Measurements from ENCODE around the gene ABO.

ABO gene

GRCh38 chr9:133274236-133275104 lies 531 bp downstream of the ABO start:
- H3K9me2 ChIP-seq (replicated peaks; ENCODE audit: control insufficient read depth, low read length): no peaks in the 10 kb centered on the region
- no peak overlapping the region for H3K4me3 ChIP-seq (ENCODE audit: low read length)
- TF ChIP-seq CTCF (IDR thresholded peaks at IDR 0.05; ENCODE audit: low read depth, low read length, poor library complexity, severe bottlenecking): no peak
- TF ChIP-seq EZH2phosphoT487 (IDR thresholded peaks at IDR 0.05; ENCODE audit: borderline replicate concordance, low read length): no peak
- H3K27ac ChIP-seq (ENCODE audit: low read depth, low read length): no peak overlapping the region
- no peaks in the 10 kb centered on the region for H4K20me1 ChIP-seq (ENCODE audit: control insufficient read depth, insufficient read depth, low read depth, low read length)
- H3K36me3 ChIP-seq (ENCODE audit: control insufficient read depth, low read length): no peaks in the 10 kb centered on the region
- H3F3A ChIP-seq (ENCODE audit: control insufficient read depth, insufficient read depth): no peaks in the 10 kb centered on the region
- no peaks in the 10 kb centered on the region for H3K4me1 ChIP-seq (ENCODE audit: control insufficient read depth, low read length)
- no peak overlapping the region for H3K4me2 ChIP-seq (ENCODE audit: low read length)
- H3K27me3 ChIP-seq (ENCODE audit: control insufficient read depth, low read length): peaks cover 13% of the 10 kb centered on the region
- no peaks in the 10 kb centered on the region for H3K9me3 ChIP-seq (ENCODE audit: control insufficient read depth, insufficient read depth, low read length)
- H3K79me2 ChIP-seq (ENCODE audit: control insufficient read depth, low read length): no peaks in the 10 kb centered on the region

GRCh38 chr9:133273819-133274218 lies 1.2 kb downstream of the ABO start:
- peaks cover 13% of the 10 kb centered on the region for H3K27me3 ChIP-seq (ENCODE audit: control insufficient read depth, low read length)
- no peak overlapping the region for H3K27ac ChIP-seq (ENCODE audit: low read depth, low read length)
- no peak overlapping the region for H3K4me2 ChIP-seq (ENCODE audit: low read length)
- no peaks in the 10 kb centered on the region for H3K9me3 ChIP-seq (ENCODE audit: control insufficient read depth, insufficient read depth, low read length)
- H3K4me1 ChIP-seq (ENCODE audit: control insufficient read depth, low read length): no peaks in the 10 kb centered on the region
- no peaks in the 10 kb centered on the region for H3K79me2 ChIP-seq (ENCODE audit: control insufficient read depth, low read length)
- H4K20me1 ChIP-seq (ENCODE audit: control insufficient read depth, insufficient read depth, low read depth, low read length): no peaks in the 10 kb centered on the region
- H3K9me2 ChIP-seq (replicated peaks; ENCODE audit: control insufficient read depth, low read length): no peaks in the 10 kb centered on the region
- no peaks in the 10 kb centered on the region for H3K36me3 ChIP-seq (ENCODE audit: control insufficient read depth, low read length)
- H3F3A ChIP-seq (ENCODE audit: control insufficient read depth, insufficient read depth): no peaks in the 10 kb centered on the region
- TF ChIP-seq EZH2phosphoT487 (IDR thresholded peaks at IDR 0.05; ENCODE audit: borderline replicate concordance, low read length): no peak
- no peak for TF ChIP-seq CTCF (IDR thresholded peaks at IDR 0.05; ENCODE audit: low read depth, low read length, poor library complexity, severe bottlenecking)
- H3K4me3 ChIP-seq (ENCODE audit: low read length): no peak overlapping the region

- Histone ChIP-seq H3K4me1 (ENCODE audit: control insufficient read depth, low read length) (no peaks in the 10 kb centered on the region), H3K79me2 (ENCODE audit: control insufficient read depth, low read length) (no peaks in the 10 kb centered on the region), H3K4me3 (ENCODE audit: low read length) (no peak overlapping the region), H3K27ac (ENCODE audit: low read depth, low read length) (no peak overlapping the region), H3K4me2 (ENCODE audit: low read length) (no peak overlapping the region), H3K27me3 (ENCODE audit: control insufficient read depth, low read length) (peaks cover 18% of the 10 kb centered on the region), H3K36me3 (ENCODE audit: control insufficient read depth, low read length) (no peaks in the 10 kb centered on the region), H3K9me2 (replicated peaks; ENCODE audit: control insufficient read depth, low read length) (no peaks in the 10 kb centered on the region), H4K20me1 (ENCODE audit: control insufficient read depth, insufficient read depth, low read depth, low read length) (no peaks in the 10 kb centered on the region), H3K9me3 (ENCODE audit: control insufficient read depth, insufficient read depth, low read length) (no peaks in the 10 kb centered on the region), H3F3A (ENCODE audit: control insufficient read depth, insufficient read depth) (no peaks in the 10 kb centered on the region)
- TF ChIP-seq EZH2phosphoT487 (IDR thresholded peaks at IDR 0.05; ENCODE audit: borderline replicate concordance, low read length): no peak
- TF ChIP-seq CTCF (IDR thresholded peaks at IDR 0.05; ENCODE audit: low read depth, low read length, poor library complexity, severe bottlenecking): no peak
Observed at GRCh38 chr9:133273098-133273497, 1.9 kb downstream of the ABO start.

All from DOHH2 (cell line).